Liver (tissue), 9 donors: ENCODE measurements around the gene SYTL3. TPM values are rescaled to one million over a fixed set of nuclear protein-coding genes. Genes with fewer than 3 reads are reported as not detected.
A peak's percentile ranks its signal among the peaks of the same experiment; 100 is the strongest.

Experiments used
- DNase-seq: peaks from one replicate; pipeline ENCODE4 v3.0.0-alpha.2; 2017; ENCODE audit warnings: low spot score
- H3K27ac ChIP-seq, 2 donors: one replicate each; pipeline ENCODE4 v1.7.0; 2013; ENCODE audit warnings: inconsistent platforms in 2 of 2, low read length in 2 of 2, control low read depth in 1 of 2, low read depth in 1 of 2, mild to moderate bottlenecking in 1 of 2
- H3K27me3 ChIP-seq, 4 donors: one replicate each; pipeline versions ENCODE4 v1.6.1 to v1.7.0; 2013; ENCODE audit warnings: low read length in 3 of 4, inconsistent platforms in 1 of 4, mild to moderate bottlenecking in 1 of 4, moderate library complexity in 1 of 4; ENCODE audit not compliant: control insufficient read depth in 4 of 4, insufficient read depth in 4 of 4
- H3K36me3 ChIP-seq, 4 donors: one replicate each; pipeline versions ENCODE4 v1.6.1 to v1.7.0; 2013; ENCODE audit warnings: low read length in 3 of 4, mild to moderate bottlenecking in 3 of 4, low read depth in 1 of 4, moderate library complexity in 1 of 4; ENCODE audit not compliant: control insufficient read depth in 4 of 4, insufficient read depth in 3 of 4
- H3K4me1 ChIP-seq, 4 donors: one replicate each; pipeline versions ENCODE4 v1.6.1 to v1.7.0; 2013; ENCODE audit warnings: low read length in 3 of 4, mild to moderate bottlenecking in 3 of 4, moderate library complexity in 1 of 4; ENCODE audit not compliant: control insufficient read depth in 4 of 4, insufficient read depth in 4 of 4
- H3K4me3 ChIP-seq, 3 donors: one replicate each; pipeline versions ENCODE4 v1.6.1 to v1.7.0; 2013; ENCODE audit warnings: low read length in 3 of 3, control low read depth in 1 of 3, low read depth in 1 of 3, mild to moderate bottlenecking in 1 of 3
- H3K9ac ChIP-seq, 2 donors: one replicate each; pipeline ENCODE4 v1.7.0; 2013; ENCODE audit warnings: low read length in 2 of 2, mild to moderate bottlenecking in 2 of 2, moderate library complexity in 2 of 2, control low read depth in 1 of 2, low read depth in 1 of 2
- H3K9me3 ChIP-seq, 4 donors: one replicate each; pipeline versions ENCODE4 v1.6.1 to v1.7.0; 2013; ENCODE audit warnings: low read length in 3 of 4; ENCODE audit not compliant: control insufficient read depth in 4 of 4
- EGR1 ChIP-seq, 2 donors: IDR thresholded peaks; 2 replicates each; pipeline ENCODE4 v1.6.1; 2016 to 2018; ENCODE audit warnings: antibody characterized with exemption in 2 of 2, low read depth in 2 of 2
- GABPA ChIP-seq, 2 donors: IDR thresholded peaks in 1 of 2; conservative IDR thresholded peaks in 1 of 2; 2 replicates each; pipeline ENCODE4 v1.6.1; 2016; ENCODE audit warnings: antibody characterized with exemption in 2 of 2, mild to moderate bottlenecking in 1 of 2, moderate library complexity in 1 of 2
- HNF4A ChIP-seq, 2 donors: conservative IDR thresholded peaks; 2 replicates each; pipeline ENCODE4 v1.6.1; 2016; ENCODE audit warnings: antibody characterized with exemption in 2 of 2, mild to moderate bottlenecking in 2 of 2
- SP1 ChIP-seq: IDR thresholded peaks from 2 replicates; pipeline ENCODE4 v1.6.1; 2018; ENCODE audit warnings: antibody characterized with exemption, mild to moderate bottlenecking
- TAF1 ChIP-seq: conservative IDR thresholded peaks from 2 replicates; pipeline ENCODE4 v1.6.1; 2016; ENCODE audit warnings: antibody characterized with exemption, mild to moderate bottlenecking
- WGBS: extraction: QIAGEN DNeasy Blood & Tissue Kit; methylation state at CpG from one replicate; pipeline ENCODE4 v1.1.7; 2013; 5-methylcytosine and 5-hydroxymethylcytosine counted together
- polyA plus RNA-seq, 2 donors: library from polyadenylated mRNA; stranded (reverse) in 1 of 2; unstranded in 1 of 2; fragments of 200-250 nt in 1 of 2; fragments of >200 nt in 1 of 2; fragmentation: Nextera tagmentation in 1 of 2; extraction: Ambion mirVana in 1 of 2; gene quantifications; one replicate each; pipeline versions ENCODE4 v1.2.1 to v1.2.3, GENCODE V29; 2013 to 2015
- total RNA-seq, 2 donors: library from RNA; depleted of rRNA; stranded (reverse); fragments of >200 nt; gene quantifications; one replicate each; pipeline ENCODE4 v1.2.3, GENCODE V29; 2014
- TF ChIP-seq, protein P1 (sequence below): fragments of 150-350 bp; IDR thresholded peaks from 2 replicates; pipeline ENCODE4 v1.5.1; 2017; ENCODE audit warnings: improper control_type of control experiment, low read depth, low read length; ENCODE audit not compliant: missing input control
- TF ChIP-seq, protein P2 (sequence below): IDR thresholded peaks from 2 replicates; pipeline ENCODE4 v1.6.1; 2016; ENCODE audit warnings: antibody characterized with exemption, mild to moderate bottlenecking
- donor health status: healthy.
- donor health status: healthy.
- donor health status: healthy.
- donor health status: healthy.
- donor health status: healthy.

SYTL3 gene, protein sequence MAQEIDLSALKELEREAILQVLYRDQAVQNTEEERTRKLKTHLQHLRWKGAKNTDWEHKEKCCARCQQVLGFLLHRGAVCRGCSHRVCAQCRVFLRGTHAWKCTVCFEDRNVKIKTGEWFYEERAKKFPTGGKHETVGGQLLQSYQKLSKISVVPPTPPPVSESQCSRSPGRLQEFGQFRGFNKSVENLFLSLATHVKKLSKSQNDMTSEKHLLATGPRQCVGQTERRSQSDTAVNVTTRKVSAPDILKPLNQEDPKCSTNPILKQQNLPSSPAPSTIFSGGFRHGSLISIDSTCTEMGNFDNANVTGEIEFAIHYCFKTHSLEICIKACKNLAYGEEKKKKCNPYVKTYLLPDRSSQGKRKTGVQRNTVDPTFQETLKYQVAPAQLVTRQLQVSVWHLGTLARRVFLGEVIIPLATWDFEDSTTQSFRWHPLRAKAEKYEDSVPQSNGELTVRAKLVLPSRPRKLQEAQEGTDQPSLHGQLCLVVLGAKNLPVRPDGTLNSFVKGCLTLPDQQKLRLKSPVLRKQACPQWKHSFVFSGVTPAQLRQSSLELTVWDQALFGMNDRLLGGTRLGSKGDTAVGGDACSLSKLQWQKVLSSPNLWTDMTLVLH
- total RNA-seq (1 to 10 TPM in 1 of 2 donors, under 1 TPM in 1; 0.28 to 1.7 TPM), polyA plus RNA-seq (under 1 TPM; 0.40 to 0.62 TPM)

DNA sequence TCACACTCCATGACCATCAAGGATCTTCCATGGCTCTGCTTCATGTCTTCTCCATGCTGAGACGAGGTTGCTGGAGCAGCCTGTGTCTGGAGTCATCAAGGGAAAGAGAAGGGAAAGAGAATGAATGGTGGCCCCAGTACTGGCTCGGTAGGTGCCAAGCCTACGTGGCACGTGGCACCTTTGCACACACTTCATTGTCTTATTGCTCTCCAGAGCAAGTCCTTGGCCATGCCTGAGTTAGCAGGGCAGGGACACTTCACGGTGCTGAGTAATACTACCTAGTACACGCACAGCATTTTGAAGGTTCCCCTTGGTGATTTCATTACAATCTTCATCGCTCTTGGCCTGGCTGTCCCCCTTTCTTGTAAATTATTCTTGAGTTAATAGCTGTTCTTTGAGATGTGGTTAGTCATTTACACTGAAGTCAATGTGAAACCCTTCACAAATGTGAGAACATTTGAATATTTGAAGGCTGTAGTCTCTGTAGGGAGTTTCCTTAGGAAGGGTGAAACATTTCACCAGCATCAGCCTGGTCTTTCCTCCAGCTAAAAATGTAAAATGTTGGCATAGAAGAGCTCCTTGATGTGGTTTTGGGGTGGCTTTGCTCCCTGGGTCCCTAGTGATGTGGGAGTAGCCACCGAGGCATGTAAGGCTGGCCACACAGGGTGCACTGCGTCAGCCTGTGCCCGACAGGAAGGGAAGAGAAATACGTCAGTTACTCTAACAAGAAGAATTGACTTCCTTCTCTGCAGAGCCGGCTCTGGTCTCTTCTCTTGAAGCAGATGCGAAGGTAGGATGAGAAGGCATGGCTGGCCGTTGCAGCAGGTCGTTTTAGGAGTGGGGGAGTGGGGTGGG lies at the start of gene SYTL3:
TSS of gene SYTL3 (plus strand) at position 766 of the 855 bp plus-strand sequence. CDS start 13,215 bp downstream, outside the sequence.
- Histone ChIP-seq H3K9ac (peak within 1 kb of the TSS in 1 of 2 donors; percentile 12), H3K36me3 (no peaks in the 10 kb centered on the region), H3K9me3 (no peaks in the 10 kb centered on the region), H3K27me3 (no peaks in the 10 kb centered on the region), H3K27ac (peak within 1 kb of the TSS; percentile 22 to 52), H3K4me1 (peaks cover 0 to 5% (median 4%) of the 10 kb centered on the region in 4 donors), H3K4me3 (no peak within 1 kb of the TSS)
- TF ChIP-seq TAF1 (peak; percentile 54), SP1 (peak; percentile 24), EGR1 (IDR thresholded peaks at IDR 0.05; ENCODE audit: low read depth in 2 of 2) (no peak)
- peak; percentile 30 for DNase-seq
- 66% methylated on average over 15 of the region's 15 CpGs for WGBS

DNA sequence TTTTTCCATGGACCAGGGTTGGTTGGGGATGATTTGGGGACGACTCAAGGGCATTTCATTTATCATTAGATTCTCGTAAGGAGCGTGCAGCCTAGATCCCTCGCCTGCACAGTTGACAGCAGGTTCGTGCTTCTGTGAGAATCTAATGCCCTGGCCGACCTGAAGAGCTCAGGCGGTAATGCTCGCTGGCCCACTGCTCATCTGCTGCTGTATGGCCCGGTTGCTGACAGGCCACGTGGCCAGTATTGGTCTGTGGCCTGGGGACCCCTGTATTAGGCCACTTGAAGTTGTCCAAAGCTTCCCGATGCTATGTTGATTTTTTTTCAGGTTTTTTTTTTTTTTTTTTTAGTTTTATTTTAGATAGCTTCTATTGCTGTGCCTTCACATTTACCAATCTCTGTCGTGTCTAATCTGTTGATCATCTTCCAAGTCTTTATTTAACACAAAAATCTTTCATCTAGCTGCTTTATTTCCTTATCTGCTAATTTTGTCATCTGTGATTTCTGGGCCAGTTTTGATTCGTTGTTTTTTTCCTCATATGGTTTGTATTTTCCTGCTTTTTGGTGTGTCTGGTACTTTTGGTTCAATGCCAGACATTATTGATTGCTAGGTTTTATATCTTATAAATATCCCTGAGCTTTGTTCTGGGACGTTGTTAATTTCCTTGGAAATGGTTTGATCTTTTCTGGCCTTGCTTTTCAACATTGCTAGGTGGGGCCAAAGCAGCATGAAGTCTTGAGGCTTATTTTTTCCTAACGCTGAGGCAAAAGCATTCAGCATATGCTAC lies 46.4 kb upstream of the SYTL3 start:
- no peaks in the 10 kb centered on the region for H3K27me3 ChIP-seq
- peaks cover 0 to 2% (median 0%) of the 10 kb centered on the region in 4 donors for H3K4me1 ChIP-seq
- TF ChIP-seq HNF4A (conservative IDR thresholded peaks at IDR 0.05) = no peak
- TF ChIP-seq, protein P1, sequence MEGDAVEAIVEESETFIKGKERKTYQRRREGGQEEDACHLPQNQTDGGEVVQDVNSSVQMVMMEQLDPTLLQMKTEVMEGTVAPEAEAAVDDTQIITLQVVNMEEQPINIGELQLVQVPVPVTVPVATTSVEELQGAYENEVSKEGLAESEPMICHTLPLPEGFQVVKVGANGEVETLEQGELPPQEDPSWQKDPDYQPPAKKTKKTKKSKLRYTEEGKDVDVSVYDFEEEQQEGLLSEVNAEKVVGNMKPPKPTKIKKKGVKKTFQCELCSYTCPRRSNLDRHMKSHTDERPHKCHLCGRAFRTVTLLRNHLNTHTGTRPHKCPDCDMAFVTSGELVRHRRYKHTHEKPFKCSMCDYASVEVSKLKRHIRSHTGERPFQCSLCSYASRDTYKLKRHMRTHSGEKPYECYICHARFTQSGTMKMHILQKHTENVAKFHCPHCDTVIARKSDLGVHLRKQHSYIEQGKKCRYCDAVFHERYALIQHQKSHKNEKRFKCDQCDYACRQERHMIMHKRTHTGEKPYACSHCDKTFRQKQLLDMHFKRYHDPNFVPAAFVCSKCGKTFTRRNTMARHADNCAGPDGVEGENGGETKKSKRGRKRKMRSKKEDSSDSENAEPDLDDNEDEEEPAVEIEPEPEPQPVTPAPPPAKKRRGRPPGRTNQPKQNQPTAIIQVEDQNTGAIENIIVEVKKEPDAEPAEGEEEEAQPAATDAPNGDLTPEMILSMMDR = no peak
- no peak for TF ChIP-seq SP1
- no peaks in the 10 kb centered on the region for H3K9me3 ChIP-seq
- no peak overlapping the region for H3K27ac ChIP-seq
- 80% methylated on average over 15 of the region's 15 CpGs for WGBS
- no peak overlapping the region for H3K9ac ChIP-seq
- DNase-seq = no peak
- peaks cover 4 to 26% (median 7%) of the 10 kb centered on the region in 4 donors for H3K36me3 ChIP-seq
- H3K4me3 ChIP-seq = no peak overlapping the region

DNA sequence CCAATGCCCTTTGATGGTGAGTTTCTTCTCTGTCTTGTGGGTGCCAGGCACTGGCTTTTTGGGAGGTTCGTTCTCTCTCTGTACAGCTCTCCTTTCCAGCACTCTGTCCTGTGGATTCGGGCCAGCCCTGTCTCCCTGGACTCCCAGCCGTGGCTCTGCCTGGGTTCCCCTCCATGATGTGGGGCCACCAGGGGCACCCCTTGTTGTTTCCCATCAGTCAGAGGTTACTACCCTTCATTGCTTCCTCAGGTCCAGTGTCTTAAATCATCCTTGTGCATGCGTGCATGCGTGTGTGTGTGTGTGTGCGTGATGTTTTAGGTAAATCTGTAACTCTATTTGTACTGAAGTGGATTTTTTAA lies 45.8 kb upstream of the SYTL3 start:
- Histone ChIP-seq H3K4me1 (peaks cover 0 to 2% (median 0%) of the 10 kb centered on the region in 4 donors), H3K27me3 (no peaks in the 10 kb centered on the region), H3K9ac (no peak overlapping the region), H3K36me3 (peaks cover 6 to 28% (median 7%) of the 10 kb centered on the region in 4 donors), H3K27ac (no peak overlapping the region), H3K4me3 (no peak overlapping the region), H3K9me3 (no peaks in the 10 kb centered on the region)
- TF ChIP-seq, protein P2, sequence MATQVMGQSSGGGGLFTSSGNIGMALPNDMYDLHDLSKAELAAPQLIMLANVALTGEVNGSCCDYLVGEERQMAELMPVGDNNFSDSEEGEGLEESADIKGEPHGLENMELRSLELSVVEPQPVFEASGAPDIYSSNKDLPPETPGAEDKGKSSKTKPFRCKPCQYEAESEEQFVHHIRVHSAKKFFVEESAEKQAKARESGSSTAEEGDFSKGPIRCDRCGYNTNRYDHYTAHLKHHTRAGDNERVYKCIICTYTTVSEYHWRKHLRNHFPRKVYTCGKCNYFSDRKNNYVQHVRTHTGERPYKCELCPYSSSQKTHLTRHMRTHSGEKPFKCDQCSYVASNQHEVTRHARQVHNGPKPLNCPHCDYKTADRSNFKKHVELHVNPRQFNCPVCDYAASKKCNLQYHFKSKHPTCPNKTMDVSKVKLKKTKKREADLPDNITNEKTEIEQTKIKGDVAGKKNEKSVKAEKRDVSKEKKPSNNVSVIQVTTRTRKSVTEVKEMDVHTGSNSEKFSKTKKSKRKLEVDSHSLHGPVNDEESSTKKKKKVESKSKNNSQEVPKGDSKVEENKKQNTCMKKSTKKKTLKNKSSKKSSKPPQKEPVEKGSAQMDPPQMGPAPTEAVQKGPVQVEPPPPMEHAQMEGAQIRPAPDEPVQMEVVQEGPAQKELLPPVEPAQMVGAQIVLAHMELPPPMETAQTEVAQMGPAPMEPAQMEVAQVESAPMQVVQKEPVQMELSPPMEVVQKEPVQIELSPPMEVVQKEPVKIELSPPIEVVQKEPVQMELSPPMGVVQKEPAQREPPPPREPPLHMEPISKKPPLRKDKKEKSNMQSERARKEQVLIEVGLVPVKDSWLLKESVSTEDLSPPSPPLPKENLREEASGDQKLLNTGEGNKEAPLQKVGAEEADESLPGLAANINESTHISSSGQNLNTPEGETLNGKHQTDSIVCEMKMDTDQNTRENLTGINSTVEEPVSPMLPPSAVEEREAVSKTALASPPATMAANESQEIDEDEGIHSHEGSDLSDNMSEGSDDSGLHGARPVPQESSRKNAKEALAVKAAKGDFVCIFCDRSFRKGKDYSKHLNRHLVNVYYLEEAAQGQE = no peak
- TF ChIP-seq GABPA (IDR thresholded peaks at IDR 0.05 in 1 of 2, conservative IDR thresholded peaks at IDR 0.05 in 1 of 2) = no peak
- no peak for TF ChIP-seq HNF4A (conservative IDR thresholded peaks at IDR 0.05)
- WGBS = 93% methylated on average over 6 of the region's 6 CpGs
- no peak for DNase-seq
